Fibroblast of lung (primary cell): ENCODE data around the gene AXIN2.

Experiments
- CTCF ChIP-seq, 2 donors: IDR thresholded peaks in 1 of 2; conservative IDR thresholded peaks in 1 of 2; 1 replicate in 1 of 2; 2 replicates in 1 of 2; pipeline ENCODE4 v1.5.1; 2011 to 2012; ENCODE audit warnings: low read length in 2 of 2, control low read depth in 1 of 2, inconsistent platforms in 1 of 2, low read depth in 1 of 2, mild to moderate bottlenecking in 1 of 2
- EZH2 ChIP-seq: IDR thresholded peaks from 2 replicates; pipeline ENCODE4 v1.5.1; 2012; ENCODE audit warnings: low read length, control low read depth, mild to moderate bottlenecking; ENCODE audit errors: missing control alignments

GRCh38 chr17:65522751-65523404 lies 38.6 kb downstream of the AXIN2 start:
- TF ChIP-seq CTCF (conservative IDR thresholded peaks at IDR 0.05 in 1 of 2, IDR thresholded peaks at IDR 0.05 in 1 of 2; ENCODE audit: low read depth in 1 of 2, low read length in 2 of 2): no peak
- TF ChIP-seq EZH2: no peak
